ENCODE measurements around the gene ELOA. TPM values are rescaled to one million over a fixed set of nuclear protein-coding genes. Genes with fewer than 3 reads are reported as not detected.
A peak's percentile ranks its signal among the peaks of the same experiment; 100 is the strongest.

Gene ELOA
- total and polyA plus RNA-seq, 2 of the 13 experiments (the other 11 are each of a cell fraction or from before 2014, with no cell fraction given): 14.2 to 28.5 TPM

- TF ChIP-seq HNRNPH1 (optimal IDR thresholded peaks at IDR 0.05; ENCODE audit: low read depth, low read length): no peak
- TF ChIP-seq NR1H2 (CRISPR knock-in tag; IDR thresholded peaks at IDR 0.05; ENCODE audit: borderline replicate concordance, low read depth): no peak
- TF ChIP-seq ZNF530 (CRISPR knock-in tag; IDR thresholded peaks at IDR 0.05; ENCODE audit: low read depth): no peak
- peak; percentile 57 for TF ChIP-seq MED8 (CRISPR knock-in tag; IDR thresholded peaks at IDR 0.05; ENCODE audit: insufficient replicate concordance)
- no peak for TF ChIP-seq ONECUT2 (CRISPR knock-in tag; IDR thresholded peaks at IDR 0.05)
- no peak; the same call in 1 of the 2 replicates for TF ChIP-seq E2F2 (CRISPR knock-in tag; IDR thresholded peaks at IDR 0.05; ENCODE audit: borderline replicate concordance)
- TF ChIP-seq ZNF280B (CRISPR knock-in tag; IDR thresholded peaks at IDR 0.05; ENCODE audit: borderline replicate concordance): no peak; the same call in 1 of the 2 replicates
- TF ChIP-seq E2F1 (CRISPR knock-in tag; IDR thresholded peaks at IDR 0.05): peak; percentile 84
- peak; percentile 49 for TF ChIP-seq THRA (CRISPR knock-in tag; IDR thresholded peaks at IDR 0.05; ENCODE audit: borderline replicate concordance)
- no peak; the same call in 1 of the 2 replicates for TF ChIP-seq ZNF275 (CRISPR knock-in tag; IDR thresholded peaks at IDR 0.05; ENCODE audit: borderline replicate concordance)
- TF ChIP-seq BORCS8-MEF2B (CRISPR knock-in tag; IDR thresholded peaks at IDR 0.05): no peak; the same call in 1 of the 2 replicates
- TF ChIP-seq ISL2 (CRISPR knock-in tag; IDR thresholded peaks at IDR 0.05): 0 out of 2 replicates have a peak, but pooled peaks have one; percentile 26
- TF ChIP-seq CHD4 (IDR thresholded peaks at IDR 0.05; ENCODE audit: borderline replicate concordance, low read length): no peak
- peak; percentile 88 for TF ChIP-seq GATAD1 (CRISPR knock-in tag; IDR thresholded peaks at IDR 0.05)
- TF ChIP-seq LCORL (IDR thresholded peaks at IDR 0.05): no peak
- TF ChIP-seq LCORL (CRISPR knock-in tag; IDR thresholded peaks at IDR 0.05): 0 out of 2 replicates have a peak, but pooled peaks have one; percentile 23
- TF ChIP-seq SNRNP70 (IDR thresholded peaks at IDR 0.05; ENCODE audit: low read depth, low read length): no peak
- no peak for TF ChIP-seq ZHX1 (CRISPR knock-in tag; IDR thresholded peaks at IDR 0.05; ENCODE audit: low read depth)
Measured at GRCh38 chr1:23800400-23801337, 57.4 kb downstream of the ELOA start, which contains the start of gene GALE (continued).
